Duodenal mucosa (tissue), 2 donors: Measurements from ENCODE around the gene PRR29.

Source experiments
- H3K27ac ChIP-seq: one replicate; pipeline ENCODE4 v1.7.0; 2013; ENCODE audit warnings: low read depth, low read length
- H3K27me3 ChIP-seq, 2 donors: one replicate each; pipeline ENCODE4 v1.7.0; 2013; ENCODE audit warnings: low read length in 2 of 2, control low read depth in 1 of 2; ENCODE audit not compliant: insufficient read depth in 2 of 2, control insufficient read depth in 1 of 2
- H3K36me3 ChIP-seq, 2 donors: one replicate each; pipeline ENCODE4 v1.7.0; 2013; ENCODE audit warnings: low read length in 2 of 2, control low read depth in 1 of 2; ENCODE audit not compliant: insufficient read depth in 2 of 2, control insufficient read depth in 1 of 2
- H3K4me1 ChIP-seq, 2 donors: one replicate each; pipeline ENCODE4 v1.7.0; 2013; ENCODE audit warnings: low read length in 2 of 2, control low read depth in 1 of 2; ENCODE audit not compliant: insufficient read depth in 2 of 2, control insufficient read depth in 1 of 2
- H3K4me3 ChIP-seq, 2 donors: one replicate each; pipeline ENCODE4 v1.7.0; 2013; ENCODE audit warnings: low read length in 2 of 2, low read depth in 1 of 2
- H3K9ac ChIP-seq, 2 donors: one replicate each; pipeline ENCODE4 v1.7.0; 2013; ENCODE audit warnings: low read length in 2 of 2, low read depth in 1 of 2
- H3K9me3 ChIP-seq, 2 donors: one replicate each; pipeline ENCODE4 v1.7.0; 2013; ENCODE audit warnings: low read length in 2 of 2, control low read depth in 1 of 2; ENCODE audit not compliant: control insufficient read depth in 1 of 2

Gene PRR29

GRCh38 chr17:64028874-64029464, 30.8 kb downstream of the PRR29 start:
- H3K27me3 ChIP-seq = no peaks in the 10 kb centered on the region
- no peak overlapping the region for H3K4me3 ChIP-seq
- H3K36me3 ChIP-seq = no peaks in the 10 kb centered on the region
- no peaks in the 10 kb centered on the region for H3K9me3 ChIP-seq
- H3K4me1 ChIP-seq = peaks cover 20% of the 10 kb centered on the region in 2 donors
- no peak overlapping the region for H3K27ac ChIP-seq
- no peak overlapping the region for H3K9ac ChIP-seq

- Histone ChIP-seq H3K27ac (no peak overlapping the region), H3K9ac (no peak overlapping the region), H3K9me3 (no peaks in the 10 kb centered on the region), H3K4me1 (no peaks in the 10 kb centered on the region), H3K36me3 (no peaks in the 10 kb centered on the region), H3K27me3 (no peaks in the 10 kb centered on the region), H3K4me3 (no peak overlapping the region)
Observed at GRCh38 chr17:64032081-64032480, 33.9 kb downstream of the PRR29 start.

- Histone ChIP-seq H3K36me3 (peaks cover 6 to 7% of the 10 kb centered on the region in 2 donors), H3K9me3 (no peaks in the 10 kb centered on the region), H3K27me3 (no peaks in the 10 kb centered on the region), H3K4me1 (peaks cover 21 to 22% of the 10 kb centered on the region in 2 donors), H3K9ac (no peak overlapping the region), H3K4me3 (no peak overlapping the region), H3K27ac (no peak overlapping the region)
Observed at GRCh38 chr17:64036198-64036922, 38.2 kb downstream of the PRR29 start.

GRCh38 chr17:64037180-64037579, 39.0 kb downstream of the PRR29 start:
- peaks cover 26 to 30% of the 10 kb centered on the region in 2 donors for H3K4me1 ChIP-seq
- H3K4me3 ChIP-seq = no peak overlapping the region
- no peak overlapping the region for H3K9ac ChIP-seq

GRCh38 chr17:64037802-64038201, 39.7 kb downstream of the PRR29 start:
- Histone ChIP-seq H3K27ac (no peak overlapping the region), H3K9ac (no peak overlapping the region), H3K4me1 (peaks cover 29 to 35% of the 10 kb centered on the region in 2 donors), H3K27me3 (no peaks in the 10 kb centered on the region), H3K9me3 (no peaks in the 10 kb centered on the region), H3K4me3 (no peak overlapping the region), H3K36me3 (peaks cover 10 to 18% of the 10 kb centered on the region in 2 donors)

More at GRCh38 chr17:64037180-64037579, 39.0 kb downstream of the PRR29 start:
- H3K9me3 ChIP-seq = no peaks in the 10 kb centered on the region
- peaks cover 8 to 12% of the 10 kb centered on the region in 2 donors for H3K36me3 ChIP-seq
- no peak overlapping the region for H3K27ac ChIP-seq
- no peaks in the 10 kb centered on the region for H3K27me3 ChIP-seq

GRCh38 chr17:64038331-64039105, 40.4 kb downstream of the PRR29 start:
- Histone ChIP-seq H3K27ac (no peak overlapping the region), H3K27me3 (no peaks in the 10 kb centered on the region), H3K9ac (no peak overlapping the region), H3K36me3 (peaks cover 16 to 24% of the 10 kb centered on the region in 2 donors), H3K9me3 (no peaks in the 10 kb centered on the region), H3K4me3 (no peak overlapping the region), H3K4me1 (peaks cover 29 to 35% of the 10 kb centered on the region in 2 donors)

GRCh38 chr17:64039106-64039400, 40.9 kb downstream of the PRR29 start:
- no peak overlapping the region for H3K4me3 ChIP-seq
- no peak overlapping the region for H3K9ac ChIP-seq
- peaks cover 29 to 35% of the 10 kb centered on the region in 2 donors for H3K4me1 ChIP-seq
- H3K27ac ChIP-seq = no peak overlapping the region
- H3K9me3 ChIP-seq = no peaks in the 10 kb centered on the region
- H3K27me3 ChIP-seq = no peaks in the 10 kb centered on the region
- peaks cover 17 to 30% of the 10 kb centered on the region in 2 donors for H3K36me3 ChIP-seq

- H3K27me3 ChIP-seq = no peaks in the 10 kb centered on the region
- H3K4me3 ChIP-seq = peak overlapping the region; percentile 16 to 18
- no peak overlapping the region for H3K27ac ChIP-seq
- H3K9me3 ChIP-seq = no peaks in the 10 kb centered on the region
- peaks cover 28 to 41% of the 10 kb centered on the region in 2 donors for H3K36me3 ChIP-seq
- peaks cover 29 to 35% of the 10 kb centered on the region in 2 donors for H3K4me1 ChIP-seq
- H3K9ac ChIP-seq = no peak overlapping the region
Observed at GRCh38 chr17:64040206-64040605, 42.1 kb downstream of the PRR29 start.

GRCh38 chr17:64041912-64042311, 43.8 kb downstream of the PRR29 start:
- no peak overlapping the region for H3K4me3 ChIP-seq
- no peaks in the 10 kb centered on the region for H3K27me3 ChIP-seq
- peaks cover 29 to 35% of the 10 kb centered on the region in 2 donors for H3K4me1 ChIP-seq
- no peak overlapping the region for H3K9ac ChIP-seq
- no peaks in the 10 kb centered on the region for H3K9me3 ChIP-seq
- no peak overlapping the region for H3K27ac ChIP-seq
- peaks cover 45 to 58% of the 10 kb centered on the region in 2 donors for H3K36me3 ChIP-seq
